IPS-NIHi11 (cell line): ENCODE results near the gene RIPK1.
A peak's percentile ranks its signal among the peaks of the same experiment; 100 is the strongest.
"Not testable (repeated sequence)": the region's sequence is repeated elsewhere in the genome, so short reads cannot be mapped to it uniquely, and the experiment has no call there.

Experiments
- DNase-seq: peaks from one replicate; pipeline ENCODE4 v3.0.0; 2012; ENCODE audit warnings: mixed read lengths, low spot score

RIPK1 gene

DNA sequence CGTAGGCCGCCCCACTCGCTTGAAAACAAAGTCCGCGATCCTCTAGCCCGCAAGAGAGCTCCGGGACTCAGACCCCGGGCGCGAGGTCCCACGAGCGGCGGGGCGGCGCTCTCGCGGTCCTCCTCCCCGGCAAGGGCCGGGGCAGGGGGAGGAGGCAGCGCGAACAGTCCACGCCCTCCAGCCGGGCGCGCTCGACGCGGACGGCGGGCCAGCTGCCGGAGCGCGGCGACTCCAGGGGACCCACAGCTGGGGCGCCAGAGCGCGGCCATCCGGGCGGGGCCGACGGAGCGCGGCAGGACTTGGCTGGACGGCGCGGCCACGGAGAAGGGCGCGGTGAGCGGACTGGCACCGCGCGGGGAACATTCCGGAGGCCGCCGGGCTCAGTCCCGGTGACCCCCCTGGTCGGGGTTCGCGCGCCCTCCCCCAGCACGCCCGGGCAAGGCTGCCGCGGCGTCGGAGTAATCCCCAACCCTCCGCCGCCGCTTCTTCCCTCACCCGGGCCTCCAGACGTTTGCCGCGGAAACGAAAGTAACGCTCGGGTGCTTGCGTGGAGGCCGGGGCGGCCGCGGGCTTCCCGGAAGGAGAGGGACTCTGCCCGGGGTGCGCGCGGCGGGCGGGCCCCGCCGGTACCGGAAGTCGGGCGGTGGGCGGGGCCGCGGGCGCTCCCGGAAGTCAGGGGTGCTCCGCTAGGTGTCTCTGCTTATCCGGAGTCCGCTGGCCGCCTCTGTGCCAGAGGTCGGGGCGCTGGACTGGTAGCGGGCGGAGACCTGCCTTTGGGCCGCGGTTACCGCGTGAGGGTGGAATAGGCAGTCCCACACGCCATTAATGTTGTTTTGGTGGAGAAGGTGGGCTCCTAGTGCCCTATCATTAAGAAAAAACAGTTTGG lies at the start of gene RIPK1:
Gene RIPK1 (plus strand): TSS at position 166 of the 886 bp plus-strand sequence. CDS start 8,330 bp downstream, outside the sequence.
- peak; percentile 93 for DNase-seq

GRCh38 chr6:3019065-3019464 lies 49.2 kb upstream of the RIPK1 start:
- DNase-seq = no peak

GRCh38 chr6:3019749-3020320 lies 48.5 kb upstream of the RIPK1 start:
- no peak for DNase-seq

DNA sequence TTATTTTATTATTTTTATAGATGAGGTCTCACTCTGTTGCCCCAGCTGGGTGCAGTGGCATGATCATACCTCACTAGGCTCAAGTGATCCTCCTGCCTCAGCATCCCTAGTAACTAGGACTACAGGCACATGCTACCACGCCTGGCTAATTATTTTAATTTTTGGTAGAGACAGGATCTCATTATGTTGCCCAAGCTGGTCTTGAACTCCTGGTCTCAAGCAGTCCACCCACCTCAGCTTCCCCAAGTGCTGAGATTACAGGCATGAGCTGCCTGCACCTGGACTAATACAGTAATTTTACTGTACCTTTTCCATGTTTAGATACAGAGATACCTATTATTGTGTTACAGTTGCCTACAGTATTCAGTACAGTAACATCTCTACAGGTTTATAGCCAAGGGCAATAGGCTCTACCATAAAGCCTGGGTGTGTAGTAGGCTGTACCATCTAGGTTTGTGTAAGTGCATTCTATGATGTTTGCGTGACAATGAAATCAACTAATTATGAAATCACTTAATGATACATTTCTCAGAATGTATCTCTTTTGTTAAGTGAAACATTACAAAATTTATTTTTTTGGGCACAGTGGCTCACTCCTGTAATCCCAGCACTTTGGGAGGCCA lies 47.2 kb upstream of the RIPK1 start:
- not testable (repeated sequence) for DNase-seq

DNA sequence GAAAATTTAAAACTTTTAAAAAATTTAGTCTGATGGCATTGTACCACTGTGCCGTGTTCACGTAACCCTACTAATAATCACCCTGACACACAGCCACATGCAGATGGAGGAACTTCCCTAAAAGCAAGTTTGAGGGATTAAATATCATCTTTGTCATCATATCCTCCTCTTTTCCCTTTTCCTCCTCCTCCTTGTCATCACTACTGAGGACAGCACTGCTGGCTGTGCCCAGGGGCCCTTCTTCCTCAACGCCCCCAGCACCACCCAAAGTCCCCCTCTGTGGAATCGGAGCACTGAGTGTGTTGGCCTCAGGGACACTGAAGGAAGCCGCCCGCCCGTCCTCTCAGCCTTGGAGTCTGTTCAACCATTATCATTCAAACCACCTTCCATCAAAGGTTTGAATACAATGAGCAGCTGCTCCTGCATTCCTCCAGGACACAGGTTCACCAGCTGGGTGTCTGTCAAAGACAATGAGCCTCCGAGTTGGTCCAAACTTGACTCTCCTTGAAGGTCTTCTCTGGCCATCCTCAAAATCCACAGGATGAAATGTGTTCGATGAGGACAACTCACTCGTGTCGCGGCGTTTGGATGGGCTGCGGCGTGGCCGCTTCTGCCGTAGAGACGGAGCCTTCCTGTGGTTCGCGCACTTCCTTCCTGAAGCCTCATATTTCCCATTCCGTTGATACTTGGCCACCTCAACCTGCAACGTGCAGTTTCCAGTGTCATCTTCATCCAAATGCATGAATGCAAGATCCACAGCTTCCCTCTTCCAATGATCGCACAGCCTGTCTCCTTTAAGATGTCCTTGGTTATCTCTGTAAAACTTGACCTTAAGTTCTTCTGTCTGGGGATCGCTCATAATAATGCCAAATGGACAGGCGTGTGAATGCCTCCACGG lies 45.3 kb upstream of the RIPK1 start:
- DNase-seq = peak; percentile 48

DNA sequence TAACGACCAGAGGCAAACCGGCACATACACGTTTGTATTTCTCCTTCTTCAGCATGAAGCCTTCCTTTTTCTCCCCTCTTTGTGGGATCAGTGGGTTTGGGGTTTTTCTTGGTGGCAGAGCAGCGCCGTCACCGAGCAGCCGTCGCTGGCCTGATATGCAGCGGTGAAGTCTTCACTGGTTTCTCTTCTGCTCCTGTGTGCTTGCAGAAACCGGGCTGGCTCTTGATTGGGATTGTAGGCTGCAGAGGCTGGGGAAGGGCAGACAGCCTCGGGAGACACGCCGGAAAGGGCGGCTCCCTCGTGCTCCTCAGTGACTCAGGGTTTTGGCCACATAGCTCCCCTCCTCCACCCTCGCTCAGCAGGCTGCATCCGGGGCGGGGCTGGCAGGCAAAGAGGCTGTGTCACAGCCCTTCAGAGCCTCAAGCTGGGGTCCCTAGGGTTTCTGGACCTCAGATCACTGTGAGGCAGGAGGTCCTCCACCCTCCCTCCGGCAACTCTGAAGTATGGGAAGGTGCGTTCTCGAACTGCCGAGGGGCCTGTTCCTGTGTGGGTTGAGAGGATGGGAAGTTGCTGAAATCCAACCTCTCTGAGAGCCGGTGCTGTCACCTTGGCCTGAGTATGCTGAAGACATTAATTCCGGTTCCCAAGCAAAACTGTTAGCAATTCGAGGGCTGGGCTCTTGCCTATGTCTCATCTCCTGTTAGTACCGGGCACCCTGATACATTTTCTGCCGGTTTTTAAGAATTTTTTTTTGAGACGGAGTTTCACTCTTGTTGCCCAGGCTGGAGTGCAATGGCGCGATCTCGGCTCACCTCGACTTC lies 44.4 kb upstream of the RIPK1 start:
- DNase-seq = peak; percentile 80

DNA sequence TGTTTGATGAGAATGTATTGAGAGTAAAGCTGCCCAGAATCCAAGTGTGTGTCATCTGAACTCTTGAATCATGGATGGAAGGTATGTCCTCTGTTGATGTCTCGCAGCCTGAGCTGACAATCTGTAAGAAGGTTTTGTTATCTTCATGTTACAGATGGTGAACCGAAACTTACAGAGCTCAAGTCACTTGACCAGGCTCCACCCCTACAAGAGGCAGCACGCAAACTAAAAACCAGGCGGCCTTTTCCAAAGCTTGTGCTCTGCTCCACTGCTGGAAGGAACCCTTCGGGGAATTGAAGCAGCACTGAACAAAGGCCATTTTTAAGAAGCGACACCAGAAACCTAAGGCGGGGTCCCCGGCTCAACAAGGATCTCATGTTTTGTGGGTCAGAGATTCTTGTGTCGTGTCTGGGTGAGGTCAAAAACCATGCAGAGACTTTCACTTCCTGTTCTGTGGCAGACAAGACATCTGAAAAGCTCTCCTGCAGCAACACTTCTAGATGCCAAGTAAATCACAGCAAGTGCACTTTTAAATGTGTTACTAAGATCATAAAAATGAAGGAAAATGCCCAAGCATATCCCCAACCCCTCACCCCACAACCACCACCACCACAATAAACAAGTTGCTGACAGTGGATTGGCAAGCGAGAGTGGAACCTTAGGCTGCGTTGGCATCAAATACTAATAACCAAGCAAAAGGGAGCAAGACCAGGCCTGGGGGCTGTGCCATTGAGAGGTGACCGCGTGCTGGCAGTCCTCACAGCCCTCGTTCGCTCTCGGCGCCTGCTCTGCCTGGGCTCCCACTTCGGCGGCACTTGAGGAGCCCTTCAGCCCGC lies 41.3 kb upstream of the RIPK1 start:
- no peak for DNase-seq

DNA sequence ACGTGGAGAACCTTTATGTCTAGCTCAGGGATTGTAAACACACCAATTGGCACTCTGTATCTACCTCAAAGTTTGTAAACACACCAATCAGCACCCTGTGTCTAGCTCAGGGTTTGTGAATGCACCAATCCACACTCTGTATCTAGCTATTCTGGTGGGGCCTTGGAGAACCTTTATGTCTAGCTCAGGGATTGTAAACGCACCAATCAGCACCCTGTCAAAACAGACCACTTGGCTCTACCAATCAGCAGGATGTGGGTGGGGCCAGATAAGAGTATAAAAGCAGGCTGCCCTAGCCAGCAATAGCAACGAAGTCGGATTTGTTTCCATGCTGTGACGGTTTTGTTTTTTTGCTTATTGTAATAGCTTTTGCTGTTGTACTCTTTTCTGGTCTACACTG lies 40.1 kb upstream of the RIPK1 start:
- not testable (repeated sequence) for DNase-seq

DNA sequence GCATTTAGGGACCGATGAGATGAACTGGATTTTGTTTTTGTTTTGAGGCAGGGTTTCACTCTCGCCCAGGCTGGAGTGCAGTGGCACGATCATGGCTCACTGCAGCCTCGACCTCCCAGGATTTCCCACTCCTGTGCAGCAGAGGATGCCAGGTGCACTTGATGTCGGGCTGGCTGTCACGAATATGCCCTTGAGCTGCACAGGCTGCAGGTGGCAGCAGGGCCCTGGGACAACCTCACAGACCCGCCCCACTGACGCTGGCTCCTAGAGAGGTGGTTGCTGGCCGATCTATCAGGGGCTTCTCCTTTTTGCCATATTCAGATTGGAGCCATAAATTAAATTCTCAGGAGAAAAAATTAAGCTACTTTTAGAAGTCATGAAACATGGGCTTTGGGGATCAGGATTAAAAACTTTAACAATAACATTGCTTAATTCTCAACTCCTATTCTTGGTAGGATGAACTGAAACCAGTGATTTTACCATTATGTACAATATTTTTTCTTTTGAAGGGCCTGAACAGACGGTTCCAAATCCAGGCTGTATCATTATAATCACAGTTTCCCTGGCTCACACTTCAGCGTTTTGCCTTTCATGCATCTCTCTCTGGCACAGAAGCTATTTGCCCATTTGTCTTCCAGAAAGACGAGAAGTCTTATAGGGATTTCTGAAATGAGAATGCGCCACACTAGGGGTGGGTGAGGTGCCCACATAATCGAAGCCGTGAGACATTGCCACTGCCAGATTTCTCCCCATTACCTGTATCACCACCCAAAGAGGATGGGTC lies 36.2 kb upstream of the RIPK1 start:
- DNase-seq = no peak

- no peak for DNase-seq
Observed at GRCh38 chr6:3032986-3033385, 35.3 kb upstream of the RIPK1 start.

DNA sequence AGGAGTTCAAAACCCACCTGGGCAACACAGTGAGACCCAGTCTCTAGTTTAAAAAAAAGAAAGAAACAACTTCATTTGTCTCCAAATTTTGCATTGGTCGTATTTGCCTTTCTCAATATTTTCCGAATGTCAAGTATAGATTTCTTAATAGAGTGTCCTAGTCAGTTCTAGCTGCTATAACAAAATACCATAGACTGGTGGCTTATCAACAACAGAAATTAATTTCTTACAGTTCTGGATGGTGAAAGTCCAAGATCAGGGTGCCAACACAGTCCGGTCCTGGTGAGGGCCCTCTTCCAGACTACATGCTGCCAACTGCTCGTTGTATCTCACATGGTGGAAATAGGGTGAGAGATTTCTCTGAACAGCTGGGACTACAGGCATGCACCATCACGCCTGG lies 34.6 kb upstream of the RIPK1 start:
- DNase-seq = no peak

DNA sequence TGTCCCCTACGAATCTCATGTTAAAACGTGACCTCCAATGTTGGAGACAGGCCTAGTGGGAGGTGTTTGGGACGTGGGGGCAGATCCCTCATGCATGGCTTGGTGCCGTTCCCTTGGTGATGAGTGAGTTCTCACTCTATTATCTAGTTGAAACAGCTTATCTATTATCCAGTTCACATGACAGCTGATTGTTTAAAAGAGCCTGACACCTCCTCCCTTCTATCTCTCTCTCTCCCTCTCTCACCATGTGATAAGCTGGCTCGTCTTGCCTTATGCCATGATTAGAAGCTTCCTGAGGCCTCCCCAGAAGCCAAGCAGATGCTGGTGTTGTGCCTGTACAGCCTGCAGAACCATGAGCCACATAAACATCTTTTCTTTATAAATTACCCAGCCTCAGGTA lies 32.9 kb upstream of the RIPK1 start:
- DNase-seq = no peak

- no peak for DNase-seq
Observed at GRCh38 chr6:3036861-3037637, 31.2 kb upstream of the RIPK1 start.

- DNase-seq = no peak
Observed at GRCh38 chr6:3037638-3038365, 30.5 kb upstream of the RIPK1 start.

GRCh38 chr6:3039384-3039783 lies 28.9 kb upstream of the RIPK1 start:
- DNase-seq = no peak

GRCh38 chr6:3041147-3041546 lies 27.1 kb upstream of the RIPK1 start:
- no peak for DNase-seq

- DNase-seq = no peak
Observed at GRCh38 chr6:3041606-3042005, 26.7 kb upstream of the RIPK1 start.

GRCh38 chr6:3045369-3045768 lies 22.9 kb upstream of the RIPK1 start:
- no peak for DNase-seq
